ENCODE data around the gene MICA.

DNA sequence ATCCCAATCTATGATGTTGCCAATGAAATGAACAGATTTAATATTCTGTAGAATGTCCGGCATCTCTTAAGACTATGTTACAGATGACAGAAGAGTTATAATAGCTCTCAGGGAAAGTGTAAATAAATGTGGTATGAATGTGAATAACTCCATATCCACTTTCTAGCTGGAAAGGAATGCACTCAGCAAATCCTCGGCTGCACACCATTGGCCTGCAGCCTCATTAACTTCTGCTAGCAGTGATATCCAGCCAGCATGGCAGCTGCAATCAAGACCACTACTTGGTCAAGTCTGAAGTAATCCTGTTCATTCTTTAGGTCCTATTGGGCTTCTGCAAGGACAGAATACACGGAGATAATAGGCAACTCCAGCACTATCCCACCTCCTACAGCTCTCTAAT lies 17.3 kb upstream of the MICA start:
- TF ChIP-seq CEBPB (IDR thresholded peaks at IDR 0.05), result no peak
- no peak for TF ChIP-seq EP300 (IDR thresholded peaks at IDR 0.05; ENCODE audit: borderline replicate concordance)
- TF ChIP-seq YY1 (IDR thresholded peaks at IDR 0.05; ENCODE audit: low read depth), result no peak
- TF ChIP-seq, protein P1, sequence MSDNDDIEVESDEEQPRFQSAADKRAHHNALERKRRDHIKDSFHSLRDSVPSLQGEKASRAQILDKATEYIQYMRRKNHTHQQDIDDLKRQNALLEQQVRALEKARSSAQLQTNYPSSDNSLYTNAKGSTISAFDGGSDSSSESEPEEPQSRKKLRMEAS (IDR thresholded peaks at IDR 0.05), result no peak
- no peak for TF ChIP-seq CREB1 (IDR thresholded peaks at IDR 0.05; ENCODE audit: low read depth)
- TF ChIP-seq, protein P2, sequence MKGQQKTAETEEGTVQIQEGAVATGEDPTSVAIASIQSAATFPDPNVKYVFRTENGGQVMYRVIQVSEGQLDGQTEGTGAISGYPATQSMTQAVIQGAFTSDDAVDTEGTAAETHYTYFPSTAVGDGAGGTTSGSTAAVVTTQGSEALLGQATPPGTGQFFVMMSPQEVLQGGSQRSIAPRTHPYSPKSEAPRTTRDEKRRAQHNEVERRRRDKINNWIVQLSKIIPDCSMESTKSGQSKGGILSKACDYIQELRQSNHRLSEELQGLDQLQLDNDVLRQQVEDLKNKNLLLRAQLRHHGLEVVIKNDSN (IDR thresholded peaks at IDR 0.05), result no peak
- TF ChIP-seq, protein P3, sequence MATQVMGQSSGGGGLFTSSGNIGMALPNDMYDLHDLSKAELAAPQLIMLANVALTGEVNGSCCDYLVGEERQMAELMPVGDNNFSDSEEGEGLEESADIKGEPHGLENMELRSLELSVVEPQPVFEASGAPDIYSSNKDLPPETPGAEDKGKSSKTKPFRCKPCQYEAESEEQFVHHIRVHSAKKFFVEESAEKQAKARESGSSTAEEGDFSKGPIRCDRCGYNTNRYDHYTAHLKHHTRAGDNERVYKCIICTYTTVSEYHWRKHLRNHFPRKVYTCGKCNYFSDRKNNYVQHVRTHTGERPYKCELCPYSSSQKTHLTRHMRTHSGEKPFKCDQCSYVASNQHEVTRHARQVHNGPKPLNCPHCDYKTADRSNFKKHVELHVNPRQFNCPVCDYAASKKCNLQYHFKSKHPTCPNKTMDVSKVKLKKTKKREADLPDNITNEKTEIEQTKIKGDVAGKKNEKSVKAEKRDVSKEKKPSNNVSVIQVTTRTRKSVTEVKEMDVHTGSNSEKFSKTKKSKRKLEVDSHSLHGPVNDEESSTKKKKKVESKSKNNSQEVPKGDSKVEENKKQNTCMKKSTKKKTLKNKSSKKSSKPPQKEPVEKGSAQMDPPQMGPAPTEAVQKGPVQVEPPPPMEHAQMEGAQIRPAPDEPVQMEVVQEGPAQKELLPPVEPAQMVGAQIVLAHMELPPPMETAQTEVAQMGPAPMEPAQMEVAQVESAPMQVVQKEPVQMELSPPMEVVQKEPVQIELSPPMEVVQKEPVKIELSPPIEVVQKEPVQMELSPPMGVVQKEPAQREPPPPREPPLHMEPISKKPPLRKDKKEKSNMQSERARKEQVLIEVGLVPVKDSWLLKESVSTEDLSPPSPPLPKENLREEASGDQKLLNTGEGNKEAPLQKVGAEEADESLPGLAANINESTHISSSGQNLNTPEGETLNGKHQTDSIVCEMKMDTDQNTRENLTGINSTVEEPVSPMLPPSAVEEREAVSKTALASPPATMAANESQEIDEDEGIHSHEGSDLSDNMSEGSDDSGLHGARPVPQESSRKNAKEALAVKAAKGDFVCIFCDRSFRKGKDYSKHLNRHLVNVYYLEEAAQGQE (IDR thresholded peaks at IDR 0.05; ENCODE audit: low read depth), result no peak
- TF ChIP-seq NFIC (IDR thresholded peaks at IDR 0.05), result no peak
